A673 (cell line): ENCODE measurements around the gene FAM222B.

Experiments
- EZH2 ChIP-seq: fragments of 200-600 bp; sonication (generic); IDR thresholded peaks from 2 replicates; pipeline ENCODE4 v1.6.1; 2017; ENCODE audit warnings: borderline replicate concordance, low read depth, mild to moderate bottlenecking, mixed read lengths, antibody characterized with exemption, low read length; ENCODE audit not compliant: poor library complexity, severe bottlenecking
- TF ChIP-seq, protein P1 (sequence below): fragments of 300-800, 200-600 bp; sonication (generic); conservative IDR thresholded peaks from 2 replicates; pipeline ENCODE4 v1.5.1; 2017; ENCODE audit warnings: low read depth, mild to moderate bottlenecking, antibody characterized with exemption, low read length, moderate library complexity, mixed read lengths

DNA sequence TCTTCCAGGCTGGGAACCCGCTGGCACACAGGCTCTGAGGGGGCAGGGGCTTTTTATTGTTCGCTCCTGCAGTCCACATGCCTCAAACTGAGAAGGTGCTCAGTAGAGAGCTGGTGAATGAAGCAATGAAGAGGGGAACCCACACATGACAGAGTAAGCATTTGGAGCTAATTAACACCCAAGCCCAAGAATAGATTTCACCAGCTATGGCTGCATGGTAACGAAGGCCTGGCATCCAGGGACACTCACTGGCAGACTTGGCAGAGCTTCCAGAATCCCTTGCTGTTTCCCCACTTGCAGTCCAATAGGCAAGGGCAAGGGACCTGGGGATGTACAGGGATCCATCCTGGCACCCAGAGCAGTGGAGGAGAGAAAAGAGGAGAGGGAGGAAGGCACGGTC lies 42.8 kb upstream of the FAM222B start:
- no peak for TF ChIP-seq EZH2
- TF ChIP-seq, protein P1, sequence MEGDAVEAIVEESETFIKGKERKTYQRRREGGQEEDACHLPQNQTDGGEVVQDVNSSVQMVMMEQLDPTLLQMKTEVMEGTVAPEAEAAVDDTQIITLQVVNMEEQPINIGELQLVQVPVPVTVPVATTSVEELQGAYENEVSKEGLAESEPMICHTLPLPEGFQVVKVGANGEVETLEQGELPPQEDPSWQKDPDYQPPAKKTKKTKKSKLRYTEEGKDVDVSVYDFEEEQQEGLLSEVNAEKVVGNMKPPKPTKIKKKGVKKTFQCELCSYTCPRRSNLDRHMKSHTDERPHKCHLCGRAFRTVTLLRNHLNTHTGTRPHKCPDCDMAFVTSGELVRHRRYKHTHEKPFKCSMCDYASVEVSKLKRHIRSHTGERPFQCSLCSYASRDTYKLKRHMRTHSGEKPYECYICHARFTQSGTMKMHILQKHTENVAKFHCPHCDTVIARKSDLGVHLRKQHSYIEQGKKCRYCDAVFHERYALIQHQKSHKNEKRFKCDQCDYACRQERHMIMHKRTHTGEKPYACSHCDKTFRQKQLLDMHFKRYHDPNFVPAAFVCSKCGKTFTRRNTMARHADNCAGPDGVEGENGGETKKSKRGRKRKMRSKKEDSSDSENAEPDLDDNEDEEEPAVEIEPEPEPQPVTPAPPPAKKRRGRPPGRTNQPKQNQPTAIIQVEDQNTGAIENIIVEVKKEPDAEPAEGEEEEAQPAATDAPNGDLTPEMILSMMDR, result no peak
